HG02981 (cell line): ENCODE results near the gene AFAP1L2.

Source experiments
- ATAC-seq: cut with Tn5 transposase; IDR thresholded peaks from one replicate; pipeline ENCODE4 v1.9.1; 2021; ENCODE audit warnings: mild to moderate bottlenecking, moderate library complexity; ENCODE audit not compliant: unreplicated experiment

The AFAP1L2 gene

GRCh38 chr10:114295393-114295792 is 108.9 kb downstream of the AFAP1L2 start:
- ATAC-seq: no peak

GRCh38 chr10:114294549-114294948 is 109.8 kb downstream of the AFAP1L2 start:
- ATAC-seq: no peak

GRCh38 chr10:114293075-114293474 is 111.2 kb downstream of the AFAP1L2 start:
- ATAC-seq: no peak

GRCh38 chr10:114291516-114291915 is 112.8 kb downstream of the AFAP1L2 start:
- ATAC-seq: no peak

GRCh38 chr10:114291076-114291475 is 113.2 kb downstream of the AFAP1L2 start:
- no peak for ATAC-seq

- no peak for ATAC-seq
Measured at GRCh38 chr10:114290038-114290437, 114.3 kb downstream of the AFAP1L2 start.

- no peak for ATAC-seq
Measured at GRCh38 chr10:114289096-114289436, 115.2 kb downstream of the AFAP1L2 start.

GRCh38 chr10:114288424-114289095 is 115.7 kb downstream of the AFAP1L2 start:
- no peak for ATAC-seq

- ATAC-seq: no peak
Measured at GRCh38 chr10:114286921-114287320, 117.4 kb downstream of the AFAP1L2 start.

- no peak for ATAC-seq
Measured at GRCh38 chr10:114285961-114286441, 118.3 kb downstream of the AFAP1L2 start.

GRCh38 chr10:114284346-114285071 is 119.8 kb downstream of the AFAP1L2 start:
- no peak for ATAC-seq

- ATAC-seq: no peak
Measured at GRCh38 chr10:114283535-114284234, 120.6 kb downstream of the AFAP1L2 start.

- ATAC-seq: no peak
Measured at GRCh38 chr10:114283091-114283490, 121.2 kb downstream of the AFAP1L2 start.

GRCh38 chr10:114282526-114282925 is 121.8 kb downstream of the AFAP1L2 start:
- no peak for ATAC-seq

- ATAC-seq: no peak
Measured at GRCh38 chr10:114281461-114281860, 122.8 kb downstream of the AFAP1L2 start.

GRCh38 chr10:114281006-114281405 is 123.3 kb downstream of the AFAP1L2 start:
- no peak for ATAC-seq

GRCh38 chr10:114279901-114280644 is 124.2 kb downstream of the AFAP1L2 start:
- no peak for ATAC-seq

GRCh38 chr10:114279289-114279688 is 125.0 kb downstream of the AFAP1L2 start:
- no peak for ATAC-seq

- no peak for ATAC-seq
Measured at GRCh38 chr10:114278884-114279191, 125.5 kb downstream of the AFAP1L2 start.

- ATAC-seq: no peak
Measured at GRCh38 chr10:114278140-114278883, 126.0 kb downstream of the AFAP1L2 start.

- ATAC-seq: no peak
Measured at GRCh38 chr10:114276671-114277070, 127.6 kb downstream of the AFAP1L2 start.
